NT2/D1 (cell line): ENCODE data around the gene COX8C.

ENCODE experiments used
- SUZ12 ChIP-seq: IDR thresholded peaks from 2 replicates; pipeline ENCODE4 v1.6.1; 2011; ENCODE audit not compliant: insufficient read length, insufficient read depth; ENCODE audit errors: extremely low read depth
- YY1 ChIP-seq: IDR thresholded peaks from 2 replicates; pipeline ENCODE4 v1.6.1; 2011; ENCODE audit not compliant: insufficient read length, insufficient read depth
- ZNF274 ChIP-seq: IDR thresholded peaks from 2 replicates; pipeline ENCODE4 v1.6.1; 2011; ENCODE audit warnings: mild to moderate bottlenecking, low read depth, low read length

DNA sequence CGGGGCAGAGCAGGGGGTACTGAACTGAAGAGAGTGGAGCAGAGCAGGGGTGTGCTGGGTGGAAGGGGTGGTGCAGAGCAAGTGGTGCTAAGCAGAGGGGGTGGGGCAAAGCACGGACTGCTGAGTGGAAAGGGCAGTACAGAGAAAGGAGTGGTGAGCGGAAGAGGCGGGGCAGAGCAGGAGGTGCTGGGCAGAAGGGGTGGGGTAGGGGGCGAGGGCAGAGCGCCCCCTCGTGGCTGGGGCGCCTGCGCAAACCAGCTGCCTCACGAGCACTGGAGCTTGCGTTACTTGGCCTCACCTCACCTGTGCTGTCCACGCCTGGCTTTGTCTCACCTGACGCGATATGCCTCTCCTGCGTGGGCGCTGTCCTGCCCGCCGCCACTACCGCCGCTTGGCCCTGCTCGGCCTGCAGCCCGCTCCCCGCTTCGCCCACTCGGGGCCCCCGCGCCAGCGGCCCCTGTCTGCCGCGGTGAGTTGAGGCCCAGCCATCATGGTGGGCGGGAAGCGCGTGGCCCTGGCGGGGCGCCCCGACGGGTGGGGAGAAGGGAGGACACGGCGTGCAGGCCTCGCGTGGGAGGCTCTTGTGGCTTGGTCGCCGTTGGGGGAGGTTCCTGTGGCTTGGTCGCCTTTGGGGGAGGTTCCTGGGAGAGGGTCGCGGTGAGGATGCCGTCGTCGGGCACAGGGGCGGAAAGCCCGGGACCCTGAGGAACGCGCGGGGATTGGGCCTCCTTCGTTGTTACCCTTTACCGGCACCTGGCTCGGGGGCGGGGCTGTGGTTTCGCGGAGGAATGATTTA is at the start of gene COX8C:
- no peak for TF ChIP-seq YY1
- no peak for TF ChIP-seq ZNF274
- TF ChIP-seq SUZ12: no peak
